GM12872 (cell line): Measurements from ENCODE around the gene COL27A1.

Source experiments
- TF ChIP-seq, protein P1 (sequence below): IDR thresholded peaks from 3 replicates; pipeline ENCODE4 v1.5.1; 2011; ENCODE audit warnings: low read depth, mild to moderate bottlenecking, low read length, moderate library complexity; ENCODE audit not compliant: insufficient read depth

The COL27A1 gene

DNA sequence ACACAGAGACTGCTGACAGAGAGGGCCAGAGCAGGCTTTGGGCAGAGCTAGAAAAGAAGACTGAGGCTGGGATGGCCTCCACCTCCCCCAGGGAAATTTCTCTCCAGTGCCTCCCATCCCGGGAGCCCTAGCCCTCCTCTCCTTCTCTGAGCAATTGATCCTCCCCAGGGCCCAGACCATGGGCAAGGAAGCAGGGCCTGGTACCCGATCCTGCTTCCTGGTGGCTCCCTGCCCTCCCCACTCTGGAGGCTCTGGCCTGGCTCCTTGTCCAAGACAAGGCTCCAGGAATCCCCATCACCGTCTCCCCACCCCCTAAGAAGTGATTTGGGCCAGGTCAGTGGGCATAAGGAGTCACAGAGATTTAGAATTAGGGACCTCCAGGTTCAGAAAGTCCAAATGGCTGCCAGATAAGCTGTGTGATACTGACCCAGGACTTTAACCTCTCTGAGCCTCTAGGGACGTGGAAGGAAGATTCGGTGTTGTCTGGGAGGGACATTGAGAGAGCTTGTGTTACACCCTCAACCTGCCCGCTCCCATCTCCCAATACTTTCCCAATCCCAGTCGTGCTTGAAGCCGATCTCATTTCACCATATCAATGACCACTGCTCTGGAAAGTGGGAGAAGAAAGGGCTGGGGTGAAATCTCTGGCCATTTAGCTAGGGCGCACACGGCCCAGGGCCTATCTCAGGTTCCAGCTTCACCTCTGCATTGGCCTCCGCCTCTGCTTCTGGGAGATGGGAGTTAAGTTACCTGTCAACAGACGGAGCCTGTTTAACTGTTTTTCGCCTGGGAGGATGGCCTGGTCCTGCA lies 30.5 kb upstream of the COL27A1 start:
- TF ChIP-seq, protein P1, sequence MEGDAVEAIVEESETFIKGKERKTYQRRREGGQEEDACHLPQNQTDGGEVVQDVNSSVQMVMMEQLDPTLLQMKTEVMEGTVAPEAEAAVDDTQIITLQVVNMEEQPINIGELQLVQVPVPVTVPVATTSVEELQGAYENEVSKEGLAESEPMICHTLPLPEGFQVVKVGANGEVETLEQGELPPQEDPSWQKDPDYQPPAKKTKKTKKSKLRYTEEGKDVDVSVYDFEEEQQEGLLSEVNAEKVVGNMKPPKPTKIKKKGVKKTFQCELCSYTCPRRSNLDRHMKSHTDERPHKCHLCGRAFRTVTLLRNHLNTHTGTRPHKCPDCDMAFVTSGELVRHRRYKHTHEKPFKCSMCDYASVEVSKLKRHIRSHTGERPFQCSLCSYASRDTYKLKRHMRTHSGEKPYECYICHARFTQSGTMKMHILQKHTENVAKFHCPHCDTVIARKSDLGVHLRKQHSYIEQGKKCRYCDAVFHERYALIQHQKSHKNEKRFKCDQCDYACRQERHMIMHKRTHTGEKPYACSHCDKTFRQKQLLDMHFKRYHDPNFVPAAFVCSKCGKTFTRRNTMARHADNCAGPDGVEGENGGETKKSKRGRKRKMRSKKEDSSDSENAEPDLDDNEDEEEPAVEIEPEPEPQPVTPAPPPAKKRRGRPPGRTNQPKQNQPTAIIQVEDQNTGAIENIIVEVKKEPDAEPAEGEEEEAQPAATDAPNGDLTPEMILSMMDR = no peak

DNA sequence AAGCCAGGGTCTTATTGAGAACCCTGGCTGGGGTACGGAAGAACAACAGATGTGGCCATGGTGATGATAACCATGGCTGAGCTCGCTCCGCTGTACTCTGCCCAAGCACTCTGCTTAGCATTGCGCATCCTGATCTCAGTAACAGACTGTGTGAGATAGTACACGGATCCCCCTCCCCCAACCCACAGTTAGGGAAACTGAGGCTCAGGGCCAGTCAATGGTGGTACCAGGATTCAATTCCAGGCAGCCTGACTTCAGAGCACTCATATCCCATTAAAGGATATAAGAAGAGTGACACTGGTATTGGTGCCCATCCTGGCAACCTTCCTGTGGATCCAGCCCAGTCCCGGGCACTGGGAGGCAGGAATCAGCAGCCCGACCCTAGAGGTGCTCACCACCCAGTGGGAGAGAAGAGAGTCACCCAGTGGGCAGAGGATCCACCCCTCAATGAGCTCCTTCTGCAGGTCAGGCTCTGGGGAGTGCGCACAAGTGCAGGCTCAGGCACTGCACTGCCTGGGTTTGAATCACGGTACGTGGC lies 29.8 kb upstream of the COL27A1 start:
- TF ChIP-seq, protein P1 = no peak

DNA sequence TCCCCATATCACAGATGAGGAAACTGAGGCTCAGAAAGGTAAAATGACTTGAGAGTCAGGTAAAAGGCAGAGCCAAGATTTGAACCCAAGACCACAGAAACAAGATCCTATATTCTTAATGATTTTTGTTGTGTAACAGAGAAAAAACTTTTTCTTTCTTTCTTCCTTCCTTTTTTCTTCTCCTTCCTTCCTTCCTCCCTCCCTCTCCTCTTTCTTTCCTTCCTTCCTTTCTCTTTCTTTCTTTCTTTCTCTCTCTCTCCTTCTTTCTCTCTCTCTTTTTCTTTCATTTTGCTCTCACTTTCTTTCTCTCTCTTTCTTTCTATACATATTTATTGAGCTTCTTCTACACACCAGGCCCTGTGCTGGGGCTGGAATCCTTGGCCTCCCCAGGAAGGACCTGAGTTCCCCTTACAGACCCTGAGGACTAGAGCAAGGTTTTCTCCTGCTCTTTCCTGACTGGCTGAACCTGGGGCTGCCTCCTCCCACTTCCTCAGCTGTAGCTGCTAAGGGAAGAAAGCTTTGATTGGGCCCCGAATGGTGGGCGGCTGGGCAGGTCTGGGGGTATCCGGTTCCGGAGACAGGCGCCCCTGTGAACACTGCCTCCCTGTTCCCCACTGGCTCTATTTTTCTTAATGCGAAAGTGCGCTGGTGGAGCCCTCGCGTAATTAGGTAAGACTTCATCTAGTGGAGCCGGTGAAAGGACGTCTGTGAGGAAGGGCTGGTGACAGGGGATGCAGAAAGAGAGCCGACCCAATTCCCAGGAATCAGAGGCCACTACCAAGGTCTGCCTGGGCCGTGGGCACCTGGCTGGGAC lies 28.9 kb upstream of the COL27A1 start:
- TF ChIP-seq, protein P1 = no peak

DNA sequence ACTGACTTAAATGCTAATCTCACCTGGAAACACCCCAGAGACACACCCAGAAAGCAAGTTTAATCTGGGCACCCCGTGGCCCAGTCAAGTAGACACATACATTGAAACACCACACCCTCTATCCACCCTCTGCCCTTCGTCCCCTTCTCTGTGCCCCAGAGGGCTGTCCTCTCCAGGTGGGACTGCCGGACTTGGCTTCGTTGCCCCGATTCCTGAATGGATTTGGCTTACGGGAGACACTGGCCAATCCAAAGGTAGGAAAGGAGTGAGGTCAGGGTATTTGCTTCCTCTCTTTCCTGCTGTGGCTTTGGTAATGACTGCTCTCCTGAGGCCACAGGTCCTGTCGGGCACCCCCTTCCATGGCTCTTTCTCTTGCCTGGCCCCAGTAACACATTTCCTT lies 25.2 kb upstream of the COL27A1 start:
- TF ChIP-seq, protein P1 = no peak

DNA sequence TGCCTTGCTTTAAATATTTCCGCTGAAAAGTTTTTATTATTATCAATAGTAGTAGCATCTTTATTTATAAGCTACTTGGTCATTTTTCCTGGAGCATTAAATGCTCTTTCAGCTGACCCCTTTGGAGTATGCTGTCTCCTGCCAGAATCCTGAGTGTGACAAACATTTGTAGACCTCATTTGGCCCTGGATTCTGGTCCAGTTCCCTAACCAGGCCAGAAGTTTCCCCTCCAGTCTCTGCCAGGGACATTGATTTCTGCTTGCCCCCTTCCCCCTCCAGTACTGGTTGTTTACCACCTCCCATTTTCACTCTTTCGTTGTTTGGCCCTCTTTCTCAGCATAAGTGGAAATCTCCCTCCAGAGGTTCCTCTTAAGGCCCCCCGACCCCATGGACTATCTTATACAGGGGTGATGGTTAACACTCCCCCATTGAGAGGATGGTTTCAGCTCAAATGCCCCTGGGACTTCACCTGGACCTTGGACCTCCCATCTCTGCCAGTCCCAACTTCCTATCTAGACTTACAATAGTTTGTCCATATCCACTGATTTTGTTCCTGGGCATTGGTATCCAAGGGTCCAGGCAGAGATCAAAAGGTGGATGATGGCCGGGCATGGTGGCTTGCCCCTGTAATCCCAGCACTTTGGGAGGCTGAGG lies 24.6 kb upstream of the COL27A1 start:
- TF ChIP-seq, protein P1 = no peak

DNA sequence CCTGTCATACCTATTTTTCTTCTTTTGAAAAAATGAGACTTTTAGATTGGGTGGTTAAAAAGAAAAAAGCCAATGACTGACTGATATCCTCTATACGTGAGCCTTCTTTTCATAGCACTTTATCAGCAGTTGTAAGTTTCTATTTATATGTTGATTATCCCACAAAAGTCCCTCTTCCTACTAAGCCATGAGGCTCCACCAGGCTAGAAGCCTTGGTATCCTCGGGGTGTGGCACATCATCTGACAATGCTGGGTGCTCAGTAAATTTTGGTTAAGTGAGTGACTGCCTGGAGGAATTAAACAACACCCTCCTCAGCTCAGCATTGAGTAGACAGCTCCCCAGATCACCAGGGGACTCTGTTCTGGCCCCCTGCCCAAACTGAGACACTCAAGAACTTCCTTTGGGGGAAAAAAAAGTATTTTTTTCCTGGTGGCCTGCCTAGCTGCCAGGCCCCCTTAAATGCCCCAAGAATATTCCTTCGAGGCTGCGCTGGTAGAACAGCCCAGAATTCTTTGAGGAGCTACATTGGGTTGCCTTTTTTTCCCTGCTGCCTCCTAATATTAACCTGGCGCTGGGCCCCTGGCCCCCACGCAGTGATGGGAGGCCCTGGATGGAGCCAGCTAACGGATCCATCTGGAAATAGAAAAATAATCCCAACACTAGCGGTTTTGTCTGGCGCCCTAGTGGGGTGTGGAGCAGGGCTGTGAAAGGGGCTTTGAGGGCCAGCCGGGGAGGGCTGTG lies 23.4 kb upstream of the COL27A1 start:
- TF ChIP-seq, protein P1 = no peak
